HG02840 (cell line): ENCODE results near the gene CDYL.

Experiments
- ATAC-seq: cut with Tn5 transposase; IDR thresholded peaks from one replicate; pipeline ENCODE4 v1.9.1; 2021; ENCODE audit warnings: mild to moderate bottlenecking, moderate library complexity, moderate number of reproducible peaks; ENCODE audit not compliant: unreplicated experiment, low FRiP score

CDYL gene

GRCh38 chr6:4929097-4929718 is 153.0 kb downstream of the CDYL start:
- no peak for ATAC-seq

GRCh38 chr6:4930025-4930691 is 154.0 kb downstream of the CDYL start:
- no peak for ATAC-seq

- no peak for ATAC-seq
These were observed 155.5 kb downstream of the CDYL start for GRCh38 chr6:4931530-4932227.

- ATAC-seq, result no peak
These were observed 156.2 kb downstream of the CDYL start for GRCh38 chr6:4932228-4932903.

GRCh38 chr6:4935486-4935885 is 159.3 kb downstream of the CDYL start:
- ATAC-seq, result no peak

- no peak for ATAC-seq
These were observed 159.9 kb downstream of the CDYL start for GRCh38 chr6:4935975-4936680.

- ATAC-seq, result no peak
These were observed 160.5 kb downstream of the CDYL start for GRCh38 chr6:4936681-4937041.

GRCh38 chr6:4937414-4937813 is 161.2 kb downstream of the CDYL start:
- no peak for ATAC-seq

- no peak for ATAC-seq
These were observed 163.0 kb downstream of the CDYL start for GRCh38 chr6:4939241-4939640.

- no peak for ATAC-seq
These were observed 164.2 kb downstream of the CDYL start for GRCh38 chr6:4940416-4940815.

GRCh38 chr6:4941782-4942672 is 165.8 kb downstream of the CDYL start:
- no peak for ATAC-seq

GRCh38 chr6:4942673-4943009 is 166.4 kb downstream of the CDYL start:
- ATAC-seq, result no peak

- no peak for ATAC-seq
These were observed 167.5 kb downstream of the CDYL start for GRCh38 chr6:4943716-4944115.

- ATAC-seq, result no peak
These were observed 168.1 kb downstream of the CDYL start for GRCh38 chr6:4944325-4944724.

GRCh38 chr6:4946521-4946920 is 170.3 kb downstream of the CDYL start:
- ATAC-seq, result no peak

GRCh38 chr6:4947716-4948115 is 171.5 kb downstream of the CDYL start:
- no peak for ATAC-seq

GRCh38 chr6:4948781-4949450 is 172.7 kb downstream of the CDYL start:
- no peak for ATAC-seq

- no peak for ATAC-seq
These were observed 173.9 kb downstream of the CDYL start for GRCh38 chr6:4950076-4950475.

GRCh38 chr6:4950836-4951533 is 174.8 kb downstream of the CDYL start:
- no peak for ATAC-seq
